Left lobe of liver (tissue), 1 donor: Measurements from ENCODE around the gene STX11. TPM values are rescaled to one million over a fixed set of nuclear protein-coding genes. Genes with fewer than 3 reads are reported as not detected.

Experiments used
- total RNA-seq: library from RNA; stranded (reverse); gene quantifications from one replicate; pipeline ENCODE4 v1.2.1, GENCODE V29; 2021
- donor health status: DM: no; HTN: yes; CAD: no.

The STX11 gene
- total RNA-seq, 1 donor from 2014 or later: 0.75 TPM

Other genes with a start within 250 kb of the STX11 start
- gene PLAGL1, start 142.3 kb upstream of the STX11 start, total RNA-seq: 1.2 TPM
- gene SF3B5, start 54.9 kb upstream of the STX11 start, total RNA-seq: 70.3 TPM
- gene UTRN, start 134.8 kb downstream of the STX11 start, total RNA-seq: 29.2 TPM